ENCODE results near the gene EEF1A2.
A peak's percentile ranks its signal among the peaks of the same experiment; 100 is the strongest.

EEF1A2 gene

DNA sequence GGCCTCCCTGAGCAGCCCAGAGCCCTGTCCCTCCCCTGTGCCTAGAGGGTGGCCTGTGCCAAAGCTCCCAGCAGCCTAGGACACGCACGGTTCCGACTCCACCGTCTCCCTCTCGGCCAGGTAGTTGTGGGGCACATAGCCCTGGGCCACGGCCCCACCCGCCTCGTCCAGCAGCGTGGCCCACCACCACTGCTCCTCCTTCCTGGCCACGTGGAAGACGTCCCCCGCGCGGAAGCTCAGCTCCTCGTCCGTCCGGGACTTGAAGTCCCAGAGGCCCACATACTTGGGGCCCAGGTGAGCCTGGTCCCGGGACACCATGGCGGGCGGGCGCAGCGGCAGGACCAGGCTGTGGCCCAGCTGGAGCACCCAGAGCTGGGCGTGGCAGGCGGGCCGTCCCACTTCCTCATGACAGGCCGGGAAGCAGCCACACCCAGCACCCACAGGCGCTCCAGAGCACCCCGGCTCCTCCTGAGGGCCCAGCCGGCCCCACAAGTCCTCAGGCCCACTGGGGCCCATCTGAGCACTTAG lies 38.2 kb upstream of the EEF1A2 start, which contains the start of gene PTK6:
TSS of gene PTK6 (minus strand) at position 380 of the 528 bp plus-strand sequence. CDS start at position 318, 62 bp downstream.
- DNase-seq (ENCODE audit: low read depth in 2 of 2): no peak

DNA sequence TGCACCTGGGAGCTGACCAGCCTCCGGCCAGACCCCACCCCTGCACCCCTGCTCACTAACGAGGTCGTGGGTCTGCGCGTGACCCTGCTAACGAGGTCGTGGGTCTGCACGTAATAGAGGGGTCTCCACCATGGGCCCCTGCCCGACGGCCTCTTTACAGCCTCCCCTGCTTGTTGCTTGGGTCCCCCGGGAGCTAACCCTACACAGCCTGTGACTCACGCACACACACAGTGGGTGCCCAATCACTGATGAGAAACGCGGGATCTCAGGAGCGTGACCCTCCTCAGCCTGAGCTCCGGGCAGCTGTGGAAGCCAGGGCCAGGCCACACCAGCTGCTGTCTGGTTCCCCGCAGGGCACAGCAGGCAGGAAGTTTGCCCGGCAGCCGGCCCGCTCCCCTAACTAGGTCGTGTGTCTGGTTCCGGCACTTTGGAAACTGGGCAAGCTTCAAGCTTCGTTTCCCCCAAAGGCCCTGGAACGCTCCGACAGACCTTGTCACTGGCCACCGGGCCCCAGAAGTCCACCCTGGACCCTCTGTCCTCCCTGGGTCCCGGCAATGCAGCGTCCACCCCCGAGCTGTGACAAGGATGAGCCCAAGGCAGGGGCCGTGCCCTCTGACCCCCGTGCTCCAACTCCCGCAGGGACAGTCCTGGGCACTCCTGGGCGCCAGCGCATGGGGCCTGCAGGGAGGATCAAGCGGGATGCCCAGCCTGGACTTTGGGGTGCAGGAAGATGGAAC lies 37.5 kb upstream of the EEF1A2 start:
- DNase-seq (ENCODE audit: low read depth in 2 of 2): no peak

DNA sequence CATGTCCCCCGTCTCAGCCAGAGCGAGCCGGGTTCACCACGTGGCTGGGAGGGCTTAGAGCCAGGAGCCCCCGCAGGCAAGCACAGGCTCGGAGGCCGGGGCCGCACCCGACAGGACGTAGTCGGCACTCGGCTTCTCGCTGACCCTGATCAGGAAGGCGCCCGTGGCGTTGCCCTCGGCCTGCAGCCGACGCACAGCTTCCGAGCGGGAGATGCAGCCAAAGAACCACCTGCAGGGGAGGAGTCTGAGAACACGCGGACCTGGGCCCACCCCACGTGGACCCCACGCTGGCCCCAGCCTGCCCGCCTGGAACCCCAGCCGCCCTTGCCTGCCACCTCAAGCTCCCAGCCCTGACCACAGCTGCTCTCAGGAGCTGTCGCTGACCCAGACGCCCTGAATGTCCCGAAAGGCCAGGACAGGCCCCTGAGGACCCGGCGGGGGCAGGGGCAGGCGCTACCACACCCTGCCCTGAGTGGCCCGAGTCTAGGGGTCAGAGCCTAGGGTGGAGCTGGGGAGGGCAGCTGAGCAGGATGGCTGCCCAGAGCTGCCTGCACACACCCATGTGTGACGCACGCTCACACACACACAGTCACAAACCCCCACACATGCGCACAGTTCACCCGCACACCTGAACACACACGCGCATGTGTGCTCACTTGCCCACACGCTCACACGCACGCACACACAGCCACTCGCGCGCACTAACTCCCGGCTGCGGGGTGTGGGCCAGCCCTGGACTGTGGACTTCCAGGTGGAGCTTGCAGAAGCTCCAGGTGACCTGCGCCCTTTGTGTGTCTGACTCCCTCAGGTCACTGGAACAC lies 36.2 kb upstream of the EEF1A2 start:
- no peak for DNase-seq (ENCODE audit: low read depth in 2 of 2)

DNA sequence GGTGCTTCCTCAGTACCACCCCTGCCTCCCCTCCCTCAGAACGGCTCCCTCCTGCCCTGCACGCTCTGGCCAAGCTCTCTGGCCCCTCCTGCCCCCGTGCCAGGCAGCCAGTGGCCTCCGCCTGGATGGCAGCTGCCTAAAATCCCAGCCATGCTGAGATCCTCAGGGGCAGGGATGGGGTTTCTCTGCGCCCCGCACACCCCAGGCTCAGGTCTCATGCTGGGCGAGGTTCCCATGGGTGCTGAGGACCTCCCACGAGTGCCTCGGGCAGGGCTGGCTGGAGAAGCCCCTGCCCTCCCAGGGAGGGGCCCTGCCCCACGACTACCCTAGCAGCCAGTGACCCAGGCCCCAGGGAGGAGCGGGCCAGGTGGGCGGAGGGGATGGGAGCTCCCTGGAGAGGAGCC lies 35.5 kb upstream of the EEF1A2 start:
- no peak for DNase-seq (ENCODE audit: low read depth in 2 of 2)

DNA sequence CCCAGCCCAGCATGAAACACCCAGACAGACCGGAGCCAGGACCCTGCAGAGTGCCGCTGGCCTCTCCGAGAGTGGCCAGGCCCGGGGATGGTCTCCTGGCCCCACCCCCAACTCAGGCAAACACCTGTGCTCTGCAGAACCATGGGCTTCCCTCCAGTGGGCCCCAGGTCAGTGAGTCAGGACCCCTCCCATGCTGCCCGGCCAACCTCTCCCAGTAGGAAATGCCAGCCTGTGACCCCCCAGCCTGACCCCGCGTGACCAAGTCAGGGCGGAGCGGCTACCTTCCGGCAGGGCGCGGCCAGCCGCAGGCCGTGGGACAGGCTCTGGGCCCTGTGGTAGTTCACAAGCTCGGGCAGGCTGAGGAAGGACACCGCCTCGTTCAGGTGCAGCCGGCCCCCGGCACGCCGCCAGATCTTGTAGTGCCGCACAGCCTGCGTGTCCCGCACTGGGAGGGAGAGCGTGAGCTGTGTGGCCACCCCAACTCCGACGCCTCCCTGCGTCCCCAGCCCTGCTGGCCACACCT lies 35.0 kb upstream of the EEF1A2 start:
- DNase-seq (ENCODE audit: low read depth in 2 of 2): no peak

DNA sequence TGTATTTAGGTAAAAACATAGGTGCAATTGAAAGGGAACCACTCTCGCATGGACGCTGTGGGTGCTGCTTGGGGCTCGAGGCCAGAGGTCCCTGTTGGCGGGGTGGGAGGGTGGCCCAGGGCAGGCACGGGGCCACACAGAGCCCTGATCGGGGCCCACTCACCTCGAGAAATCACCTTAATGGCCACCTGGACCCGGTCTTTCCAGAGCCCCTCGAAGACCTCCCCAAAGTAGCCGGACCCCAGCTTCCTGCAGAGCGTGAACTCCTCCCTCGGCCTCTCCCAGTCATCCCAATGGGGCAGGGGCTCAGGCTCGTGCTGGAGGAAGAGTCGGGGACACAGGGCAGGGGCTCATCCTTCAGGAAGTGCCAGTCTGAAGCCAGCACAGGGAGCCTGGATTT lies 34.5 kb upstream of the EEF1A2 start:
- no peak for DNase-seq (ENCODE audit: low read depth in 2 of 2)

DNA sequence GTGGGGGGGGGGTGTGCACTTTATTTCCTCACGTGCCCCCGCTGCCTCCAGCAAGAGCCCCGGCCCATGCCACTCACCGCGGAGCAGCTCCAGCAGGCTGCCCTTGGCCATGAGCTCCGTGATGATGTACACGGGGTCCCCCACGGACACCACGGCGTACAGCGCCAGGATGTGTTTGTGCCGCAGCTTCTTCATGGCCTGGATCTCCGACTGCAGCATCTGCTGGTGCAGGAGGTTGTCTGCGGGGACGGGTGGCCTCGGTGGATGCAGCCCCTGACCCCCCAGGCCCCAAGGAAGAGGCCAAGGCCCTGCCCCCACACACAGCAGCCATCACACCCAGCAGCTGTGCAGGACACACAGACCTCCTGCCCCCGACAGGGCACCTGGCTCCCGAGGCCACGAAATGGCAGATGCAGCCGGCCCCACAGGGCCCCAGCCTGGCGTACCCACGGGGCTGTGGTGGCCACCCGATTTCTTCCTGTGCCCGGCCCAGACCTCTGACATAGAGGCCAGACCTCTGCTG lies 33.6 kb upstream of the EEF1A2 start:
- DNase-seq (ENCODE audit: low read depth in 2 of 2): no peak

DNA sequence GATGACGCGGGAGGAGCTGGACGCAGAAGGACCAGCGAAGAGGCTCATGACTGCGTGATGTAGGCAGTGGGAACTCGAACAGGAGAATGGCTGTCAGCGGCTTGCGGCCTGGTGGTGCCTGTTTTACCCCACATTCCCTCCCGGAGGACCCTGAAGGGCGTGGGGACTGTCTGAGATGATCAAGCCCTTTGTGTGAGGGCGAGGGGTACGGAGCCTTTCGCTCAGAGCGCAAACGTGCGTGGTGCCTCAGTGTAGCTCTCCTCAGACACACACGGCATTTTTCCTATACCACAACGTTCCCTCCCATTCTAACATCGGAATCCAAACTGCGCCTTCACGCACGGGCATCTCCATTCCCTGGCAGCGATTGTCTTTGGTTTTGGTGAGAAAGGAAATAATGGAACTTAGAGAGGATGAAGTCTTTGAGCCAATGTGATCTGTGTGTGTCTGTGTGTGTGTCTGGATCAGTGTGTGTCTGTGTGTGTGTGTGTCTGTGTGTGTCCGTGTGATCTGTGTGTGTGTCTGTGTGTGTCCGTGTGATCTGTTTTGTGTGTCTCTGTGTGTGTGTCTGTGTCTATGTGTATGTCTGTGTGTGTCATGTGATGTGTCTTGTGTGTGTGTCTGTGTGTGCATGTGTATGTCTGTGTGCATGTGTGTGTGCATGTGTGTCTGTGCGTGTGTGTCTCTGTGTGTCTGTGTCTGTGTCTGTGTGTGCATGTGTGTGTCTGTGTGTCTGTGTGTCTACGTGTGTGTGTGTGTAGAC lies 33.0 kb upstream of the EEF1A2 start:
- DNase-seq (ENCODE audit: low read depth in 2 of 2): no peak

DNA sequence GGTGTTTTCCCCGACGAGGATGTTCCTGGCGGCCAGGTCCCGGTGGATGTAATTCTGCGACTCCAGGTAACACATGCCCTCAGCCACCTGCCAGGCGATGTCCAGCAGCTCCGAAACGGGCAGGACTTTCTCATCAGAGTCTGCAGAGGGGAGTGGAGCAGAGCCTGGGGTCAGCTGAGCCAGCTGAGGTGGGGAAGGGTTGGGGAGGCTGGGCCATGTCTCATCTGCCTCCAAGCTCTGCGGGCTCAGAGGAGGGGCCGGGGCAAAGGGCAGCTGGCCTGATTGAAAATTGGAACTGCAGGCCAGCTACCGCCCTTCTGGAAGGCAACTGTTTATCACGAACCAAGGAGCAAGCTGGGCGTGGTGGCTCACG lies 31.9 kb upstream of the EEF1A2 start:
- DNase-seq (ENCODE audit: low read depth in 2 of 2): no peak

DNA sequence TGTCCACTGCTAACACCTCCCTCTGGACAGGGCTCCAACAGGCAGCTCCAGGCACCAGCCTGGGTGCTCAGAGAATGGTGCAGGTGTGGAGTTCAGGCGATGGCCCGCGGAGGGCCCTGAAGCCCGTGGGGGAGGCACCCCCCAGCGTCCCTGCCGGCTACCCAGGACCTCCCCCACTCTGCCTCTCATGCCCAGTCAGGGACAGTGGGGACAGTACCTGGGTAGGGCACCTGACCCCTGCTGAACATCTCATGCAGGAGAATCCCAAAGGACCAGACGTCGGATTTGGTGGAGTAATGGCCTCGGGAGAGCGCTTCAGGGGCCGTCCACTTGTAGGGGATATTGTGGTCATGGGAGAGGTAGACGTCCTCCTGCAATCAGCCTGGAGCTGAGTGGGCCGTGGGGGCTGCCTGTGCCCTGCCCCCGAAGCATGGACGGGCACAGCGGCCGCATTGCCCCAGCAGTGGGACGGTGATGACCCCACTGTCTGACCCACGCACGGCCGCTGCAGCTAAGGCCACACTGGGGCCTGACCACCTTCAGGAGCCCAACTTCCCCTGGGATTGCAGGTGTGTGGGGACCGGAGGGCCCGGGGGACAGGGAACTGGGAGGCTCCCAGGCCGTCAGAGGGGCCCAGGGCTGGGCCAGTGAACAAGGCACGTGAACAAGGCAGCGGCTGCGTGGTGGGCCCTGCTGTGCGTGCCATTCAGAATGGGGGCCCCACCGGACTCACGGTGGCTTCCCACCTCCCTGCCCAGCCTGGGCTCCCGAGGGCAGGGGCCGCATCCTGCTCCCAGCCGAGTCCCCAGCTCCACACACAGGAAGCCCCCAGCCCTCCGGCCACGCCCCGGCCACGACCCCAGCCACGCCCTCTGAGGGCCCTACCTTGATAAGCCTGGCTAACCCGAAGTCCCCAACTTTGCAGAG lies 31.2 kb upstream of the EEF1A2 start:
- no peak for DNase-seq (ENCODE audit: low read depth in 2 of 2)

DNA sequence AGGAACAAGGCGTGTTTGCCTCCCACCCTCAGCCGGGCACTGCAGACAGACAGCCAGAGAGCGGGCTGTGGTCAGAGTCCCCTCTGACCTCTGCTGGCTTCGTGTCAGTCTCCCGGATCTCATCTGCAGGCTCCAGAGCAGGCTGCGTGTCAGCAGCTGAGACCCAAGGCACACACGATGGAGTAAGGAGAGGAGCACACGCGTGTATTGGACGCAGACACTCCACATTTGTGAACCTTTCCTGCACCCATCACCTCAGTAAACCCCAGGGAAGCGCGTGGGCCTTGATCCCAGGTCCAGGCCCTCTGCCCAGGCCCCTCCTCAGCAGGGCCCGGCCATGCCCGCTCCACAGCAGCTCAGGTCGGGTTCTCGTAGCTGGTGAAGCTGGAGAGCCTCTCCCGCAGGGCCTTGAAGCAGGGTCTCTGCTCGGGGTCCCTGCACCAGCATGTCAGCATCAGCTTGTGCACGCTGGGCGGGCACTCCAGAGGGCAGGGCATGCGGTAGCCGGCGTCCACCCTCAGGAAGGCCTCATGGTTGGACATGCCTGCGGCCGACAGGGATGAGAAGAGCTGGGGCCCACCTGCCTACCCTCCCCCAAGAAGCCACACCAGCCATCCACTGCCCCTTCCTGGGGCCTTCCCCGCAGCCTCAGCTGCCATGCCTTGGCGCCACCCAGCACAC lies 30.4 kb upstream of the EEF1A2 start:
- no peak for DNase-seq (ENCODE audit: low read depth in 2 of 2)

DNA sequence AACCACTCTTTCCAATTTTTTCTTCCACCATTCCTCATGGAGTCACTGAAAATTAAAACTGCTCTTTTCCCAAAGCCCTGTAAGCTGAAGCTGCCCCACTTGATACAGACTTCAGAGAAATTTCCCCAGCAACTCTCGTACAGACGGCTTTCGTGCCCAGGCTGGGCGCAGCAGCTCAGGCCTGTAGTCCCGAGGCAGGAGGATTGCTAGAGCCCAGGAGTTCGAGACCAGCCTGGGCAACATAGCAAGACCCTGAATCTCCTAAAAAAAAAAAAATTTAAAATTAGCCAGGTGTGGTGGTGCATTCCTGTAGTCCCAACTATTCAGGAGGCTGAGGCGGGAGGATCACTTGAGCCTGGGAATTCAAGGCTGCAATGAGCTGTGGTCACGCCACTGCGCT lies 28.3 kb upstream of the EEF1A2 start:
- no peak for DNase-seq (ENCODE audit: low read depth in 2 of 2)

DNA sequence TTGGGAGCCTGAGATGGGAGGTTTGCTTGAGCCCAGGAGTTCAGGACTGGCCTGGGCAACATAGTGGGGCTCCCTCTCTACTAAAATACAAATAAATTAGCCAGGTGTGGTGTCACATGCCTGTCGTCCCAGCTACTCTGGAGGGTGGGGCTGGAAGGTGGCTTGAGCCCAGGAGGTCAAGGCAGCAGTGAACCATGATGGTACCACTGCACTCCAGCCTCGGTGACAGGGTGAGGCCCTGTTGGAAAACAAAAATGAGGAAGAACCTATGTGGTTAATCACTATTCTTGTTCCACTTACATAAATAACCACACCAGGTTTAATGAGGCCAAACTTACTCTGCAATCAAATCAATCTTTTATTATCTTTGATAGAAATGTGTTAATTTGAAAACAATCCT lies 27.1 kb upstream of the EEF1A2 start:
- no peak for DNase-seq (ENCODE audit: low read depth in 2 of 2)

DNA sequence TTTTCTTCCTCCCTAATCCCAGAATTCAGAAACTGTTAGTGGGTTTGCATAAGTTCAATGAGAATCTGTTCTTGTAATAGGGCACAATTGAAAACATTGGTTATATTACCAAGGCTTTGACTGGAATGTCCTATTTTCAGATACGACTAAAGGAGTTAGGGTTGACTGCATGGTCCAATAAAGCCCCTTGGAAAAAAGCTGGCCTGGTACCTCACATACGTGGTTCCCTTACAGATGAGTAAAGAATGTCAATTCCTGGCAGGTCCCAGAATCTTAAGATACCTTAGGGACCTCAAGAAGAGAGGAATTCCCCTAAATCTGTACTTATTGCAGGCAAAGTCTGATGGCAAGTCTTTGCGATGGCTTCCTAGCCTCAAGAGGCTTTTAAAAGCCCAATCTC lies 26.3 kb upstream of the EEF1A2 start:
- DNase-seq (ENCODE audit: low read depth in 2 of 2): no peak

DNA sequence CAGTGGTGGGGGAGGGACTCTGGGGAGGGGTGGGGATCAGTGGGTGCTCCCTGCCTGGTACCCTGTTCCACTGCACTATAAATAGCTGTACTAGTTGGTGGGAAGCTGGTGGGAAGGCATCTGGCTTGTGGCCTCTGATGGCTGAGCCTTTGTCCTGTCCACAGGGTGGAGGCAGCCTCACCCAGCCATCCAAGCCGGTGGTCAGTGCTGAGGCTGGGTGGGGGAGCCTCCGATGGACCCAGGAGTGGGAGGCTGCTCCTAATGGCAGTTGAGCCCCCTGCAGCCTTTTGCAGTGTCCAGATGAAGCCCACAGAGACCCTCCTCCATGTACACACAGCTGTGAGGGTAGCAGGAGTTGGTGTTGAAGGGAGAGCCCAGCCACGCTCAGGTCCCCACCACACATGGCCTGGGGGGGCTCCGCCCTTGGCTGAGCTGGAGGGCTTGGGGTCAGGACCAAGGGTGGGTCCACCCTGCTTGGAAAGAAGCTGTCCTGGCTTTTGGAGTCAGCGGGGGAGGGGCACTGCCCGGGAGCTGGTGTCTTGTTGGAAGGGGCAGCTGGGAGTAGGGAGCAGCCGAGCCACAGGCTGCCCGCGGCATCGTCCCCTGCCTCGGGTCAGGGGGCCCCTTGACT lies 24.2 kb upstream of the EEF1A2 start:
- no peak for DNase-seq (ENCODE audit: low read depth in 2 of 2)

DNA sequence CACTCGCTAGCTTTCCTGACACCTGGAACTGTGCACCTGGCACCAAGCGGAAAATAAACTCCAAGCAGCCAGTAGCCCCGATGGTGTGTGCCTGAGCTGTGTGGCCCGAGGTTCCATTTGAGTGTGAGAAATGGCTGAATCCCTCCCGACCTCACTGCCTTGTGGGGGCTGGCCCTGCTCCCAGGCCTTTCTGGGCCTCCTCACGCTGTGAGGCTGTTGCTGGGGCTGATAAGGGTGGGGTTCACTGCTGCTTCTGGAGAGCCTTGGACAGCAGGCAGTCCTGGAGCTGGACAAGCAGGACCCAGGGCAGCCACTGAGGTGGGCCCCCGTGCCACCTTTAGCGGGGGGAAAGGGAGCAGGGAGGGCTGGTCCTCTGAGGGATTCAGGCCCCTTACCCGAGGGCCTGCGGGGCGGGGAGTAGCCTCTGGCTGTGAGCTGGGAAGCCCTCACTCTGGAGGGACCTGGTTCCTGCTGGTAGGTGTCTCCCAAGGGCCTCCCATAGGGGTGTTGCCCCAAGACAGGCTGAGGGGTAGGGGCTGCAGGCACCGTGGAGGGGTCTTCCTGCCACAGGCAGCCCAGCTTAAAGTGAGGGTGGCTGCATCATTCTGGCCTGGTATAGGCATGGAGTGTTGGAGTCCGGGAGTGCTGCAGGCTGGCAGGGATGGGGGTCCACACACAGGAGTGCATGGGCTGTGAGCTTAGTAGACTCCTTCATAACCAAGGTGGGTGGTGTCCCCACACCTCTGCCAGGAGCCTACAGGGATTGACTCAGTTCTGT lies 23.4 kb upstream of the EEF1A2 start:
- DNase-seq (ENCODE audit: low read depth in 2 of 2): no peak

DNA sequence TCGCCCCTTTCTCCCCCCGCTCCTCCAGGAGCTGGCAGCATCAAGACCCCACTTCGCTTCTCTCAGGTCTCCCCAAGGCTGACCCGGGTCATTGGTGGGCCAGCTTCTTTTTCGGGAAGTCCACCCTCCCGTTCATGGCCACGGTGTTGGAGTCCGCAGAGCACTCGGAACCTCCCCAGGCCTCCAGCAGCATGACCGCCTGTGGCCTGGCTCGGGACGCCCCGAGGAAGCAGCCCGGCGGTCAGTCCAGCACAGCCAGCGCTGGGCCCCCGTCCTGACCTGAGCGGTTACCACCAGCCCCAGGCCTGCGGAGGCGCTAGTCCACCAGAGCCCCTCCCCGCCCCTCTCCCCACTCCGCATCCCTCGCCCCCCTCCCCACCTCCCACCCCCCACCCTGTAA lies 22.7 kb upstream of the EEF1A2 start:
- no peak for DNase-seq (ENCODE audit: low read depth in 2 of 2)

DNA sequence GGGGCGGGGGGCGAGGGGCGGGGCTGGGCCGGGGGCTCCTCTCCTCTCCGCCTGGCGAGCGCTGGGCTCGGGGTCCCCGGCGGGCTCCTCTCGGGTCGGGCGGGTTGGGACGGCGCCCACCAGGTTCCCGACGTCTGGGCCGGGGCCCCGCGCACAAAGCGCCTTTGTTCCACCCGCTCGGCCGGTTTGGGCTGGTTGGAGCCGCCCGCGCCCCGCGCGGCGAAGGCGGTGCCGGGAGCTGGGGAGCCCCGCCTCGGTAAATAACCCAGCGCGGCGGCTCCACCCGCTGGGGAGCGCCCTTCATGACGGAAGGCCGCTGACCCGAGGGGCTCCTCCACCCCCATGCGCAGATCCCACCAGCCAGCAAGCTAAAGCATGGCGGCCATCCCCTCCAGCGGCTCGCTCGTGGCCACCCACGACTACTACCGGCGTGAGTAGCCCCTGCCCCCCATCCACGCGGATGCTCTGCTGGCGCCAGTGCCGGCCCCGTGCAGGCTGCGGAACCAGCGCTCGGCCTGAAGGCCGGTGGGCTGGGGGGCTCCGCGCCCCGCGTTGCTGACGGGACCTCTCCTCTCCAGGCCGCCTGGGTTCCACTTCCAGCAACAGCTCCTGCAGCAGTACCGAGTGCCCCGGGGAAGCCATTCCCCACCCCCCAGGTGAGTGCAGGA lies 22.2 kb upstream of the EEF1A2 start:
- DNase-seq (ENCODE audit: low read depth in 2 of 2): peak; percentile 42 to 51

Measured in stimulated activated CD4-positive, alpha-beta T cell treated with anti-CD3 and anti-CD28 coated beads, Interleukin-12 subunit alpha, Interleukin-12 subunit beta, amount 100 ng/mL, for 24 hours (primary cell).